ENCODE data around the gene GIGYF2. TPM values are rescaled to one million over a fixed set of nuclear protein-coding genes. Genes with fewer than 3 reads are reported as not detected.
"Not testable (repeated sequence)": the region's sequence is repeated elsewhere in the genome, so short reads cannot be mapped to it uniquely, and the experiment has no call there.

Gene GIGYF2
- total RNA-seq, 2 donors from 2014 or later = 60.3 to 66.7 TPM

- no peak for DNase-seq (ENCODE audit: low spot score)
- intact Hi-C loops (cut with DNase I) = no loop called here
These were observed 146.7 kb downstream of the GIGYF2 start for GRCh38 chr2:232843834-232844233.

DNA sequence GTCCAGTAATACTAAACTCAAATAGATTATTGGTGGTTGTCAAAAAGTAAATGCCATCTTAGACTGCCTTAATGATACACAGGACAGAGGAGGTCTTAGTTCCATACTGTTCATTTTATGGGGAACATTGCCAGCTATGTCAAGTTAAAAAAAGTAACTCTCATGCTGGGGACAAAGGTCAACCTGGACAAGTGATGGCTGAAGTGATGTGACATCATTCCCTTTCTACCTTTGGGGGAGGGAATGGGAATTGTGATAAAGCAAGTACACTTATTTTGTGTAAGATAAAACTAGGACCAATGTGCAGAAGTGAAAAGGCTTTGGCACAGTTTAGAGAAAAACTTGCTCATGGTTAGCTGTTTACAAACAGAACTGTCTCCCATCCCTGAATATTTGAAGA is 148.9 kb downstream of the GIGYF2 start:
- intact Hi-C loops (cut with DNase I) = no loop called here
- DNase-seq (ENCODE audit: low spot score) = no peak

DNA sequence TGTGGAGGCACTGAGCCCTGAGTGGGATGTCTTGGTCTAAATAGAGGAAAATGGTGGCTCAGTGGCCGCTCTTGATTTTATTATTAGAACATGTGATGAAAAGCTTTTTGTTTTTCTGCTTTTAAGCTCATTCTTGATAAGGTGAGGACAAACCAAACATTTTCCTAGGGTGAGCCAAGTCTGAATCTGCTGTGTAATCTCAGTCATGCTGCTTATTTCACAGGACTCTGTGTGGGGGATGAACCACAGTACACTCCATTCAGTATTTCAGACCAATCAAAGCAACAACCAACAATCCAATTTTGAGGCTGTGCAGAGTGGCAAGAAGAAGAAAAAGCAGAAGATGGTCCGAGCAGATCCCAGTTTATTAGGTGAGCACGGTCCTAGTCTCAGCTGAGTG is 152.9 kb downstream of the GIGYF2 start:
- intact Hi-C loops (cut with DNase I) = loop anchor here in 1 of 2 donors (5.0 kb wide), 1 partner anchor 402 kb away; the partner anchor contains the start of gene ATG16L1
- no peak for DNase-seq (ENCODE audit: low spot score)

DNA sequence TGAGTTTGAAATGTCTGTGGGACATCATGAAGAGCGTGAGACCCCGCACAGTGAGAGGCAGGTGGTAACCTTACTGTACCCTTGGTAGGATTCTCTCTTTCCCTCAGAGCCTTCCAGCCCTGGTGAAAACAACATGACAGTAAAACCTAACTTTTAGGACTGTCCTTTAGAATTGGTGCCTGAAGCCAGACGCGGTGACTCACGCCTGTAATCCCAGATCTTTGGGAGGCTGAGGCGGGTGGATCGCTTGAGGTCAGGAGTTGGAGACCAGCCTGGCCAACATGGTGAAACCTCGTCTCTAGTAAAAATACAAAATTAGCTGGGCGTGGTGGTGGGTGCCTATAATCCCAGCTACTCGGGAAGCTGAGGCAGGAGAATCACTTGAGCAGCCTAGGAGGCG is 154.9 kb downstream of the GIGYF2 start:
- not testable (repeated sequence) for DNase-seq (ENCODE audit: low spot score)
- intact Hi-C loops (cut with DNase I) = loop anchor here in 1 of 2 donors (5.0 kb wide), 1 partner anchor 400 kb away; the partner anchor contains the start of gene ATG16L1

DNA sequence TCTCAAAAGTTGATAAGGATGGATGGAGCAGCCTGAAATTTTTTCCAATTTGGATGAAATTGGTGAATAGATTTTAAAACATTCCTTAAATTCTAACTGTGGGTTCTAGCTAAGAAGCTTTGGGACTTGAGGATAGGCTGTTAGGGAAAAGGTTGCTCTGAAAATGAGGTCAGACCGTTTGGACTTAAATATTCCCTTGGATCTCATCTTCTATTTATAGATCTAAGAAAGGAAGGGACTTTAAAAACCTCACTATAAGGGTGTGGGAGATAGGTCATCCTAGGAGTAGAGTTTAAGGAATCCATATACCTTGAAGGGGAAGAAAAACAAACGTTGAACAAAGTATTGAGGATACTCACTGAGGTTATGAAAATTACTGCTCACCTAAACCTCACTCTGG is 155.5 kb downstream of the GIGYF2 start:
- intact Hi-C loops (cut with DNase I) = loop anchor here in 1 of 2 donors (5.0 kb wide), 1 partner anchor 400 kb away; the partner anchor contains the start of gene ATG16L1
- DNase-seq (ENCODE audit: low spot score) = no peak

- DNase-seq (ENCODE audit: low spot score) = no peak
- intact Hi-C loops (cut with DNase I) = loop anchor here in 1 of 2 donors (5.0 kb wide), 1 partner anchor 398 kb away; the partner anchor contains the start of gene ATG16L1
These were observed 157.0 kb downstream of the GIGYF2 start for GRCh38 chr2:232854082-232854481.

DNA sequence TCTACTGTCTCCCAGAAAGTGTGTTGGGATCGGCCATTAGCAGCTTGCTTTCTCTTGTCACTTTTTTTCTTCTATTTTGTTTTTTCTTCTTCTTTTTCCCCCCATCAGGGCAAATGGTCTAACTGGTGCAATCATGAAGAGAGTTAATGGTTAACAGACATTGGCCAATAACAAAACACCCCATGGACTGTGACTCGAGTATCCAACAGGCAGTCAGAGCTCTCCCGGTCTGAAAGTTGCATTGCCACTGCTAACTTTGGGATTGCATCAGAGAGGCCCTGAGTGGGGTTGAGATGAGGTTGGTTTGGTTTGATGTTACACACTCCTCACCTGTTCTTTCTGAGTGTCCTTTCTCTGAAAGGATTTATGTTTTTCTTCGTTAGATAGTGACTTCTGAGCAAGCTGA is 160.0 kb downstream of the GIGYF2 start:
- intact Hi-C loops (cut with DNase I) = loop anchor here in 1 of 2 donors (5.0 kb wide), 1 partner anchor 395 kb away; the partner anchor contains the start of gene ATG16L1
- no peak for DNase-seq (ENCODE audit: low spot score)

DNA sequence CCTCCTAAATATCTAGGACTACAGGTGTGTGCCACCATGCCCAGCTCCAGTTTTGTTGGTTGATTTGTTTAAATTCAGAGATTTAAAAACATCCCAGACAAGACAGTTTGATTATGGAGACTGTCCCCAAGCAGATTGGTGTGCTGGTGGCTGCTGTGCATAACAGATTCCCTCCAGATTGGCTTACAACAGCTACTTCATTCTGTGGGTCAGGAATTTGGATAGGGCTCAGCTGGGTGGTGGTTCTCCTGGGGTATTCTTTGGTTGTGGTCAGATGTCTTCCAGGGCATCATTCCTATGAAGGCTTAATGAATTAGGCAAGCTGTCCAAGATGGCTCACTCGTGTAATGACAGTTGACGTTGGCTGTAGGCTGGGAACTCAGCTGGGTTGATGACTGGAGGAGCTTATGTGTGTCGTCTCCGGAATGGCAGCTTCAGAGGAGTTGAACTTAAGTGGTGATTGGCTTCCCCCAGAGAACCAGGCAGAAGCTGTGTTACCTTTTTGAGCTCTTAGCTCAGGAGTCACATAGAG is 162.3 kb downstream of the GIGYF2 start:
- intact Hi-C loops (cut with DNase I) = loop anchor here in 1 of 2 donors (5.0 kb wide), 1 partner anchor 393 kb away; the partner anchor contains the start of gene ATG16L1
- no peak for DNase-seq (ENCODE audit: low spot score)

GRCh38 chr2:232860593-232861241 is 163.6 kb downstream of the GIGYF2 start:
- no peak for DNase-seq (ENCODE audit: low spot score)
- intact Hi-C loops (cut with DNase I) = no loop called here

GRCh38 chr2:232861353-232861752 is 164.2 kb downstream of the GIGYF2 start:
- DNase-seq (ENCODE audit: low spot score) = no peak
- intact Hi-C loops (cut with DNase I) = no loop called here

- intact Hi-C loops (cut with DNase I) = no loop called here
- no peak for DNase-seq (ENCODE audit: low spot score)
These were observed 166.9 kb downstream of the GIGYF2 start for GRCh38 chr2:232863996-232864395.

DNA sequence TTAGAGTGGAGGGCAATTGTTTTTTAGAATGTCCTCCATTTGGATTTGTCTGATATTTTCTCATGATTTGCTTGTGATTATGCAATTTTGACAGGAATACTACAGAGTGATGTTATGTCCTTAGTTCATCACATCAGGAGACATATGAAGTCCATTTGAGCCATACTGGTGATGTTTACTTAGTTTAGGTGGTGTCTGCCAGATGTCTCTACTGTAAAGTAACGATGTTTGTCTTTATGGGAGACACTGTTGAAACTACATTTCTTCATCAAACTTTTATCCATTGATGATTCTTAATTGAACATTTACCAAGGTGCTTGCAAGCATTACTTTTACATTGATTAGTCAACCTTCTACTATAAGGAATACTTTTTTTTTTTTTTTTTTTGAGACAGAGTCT is 168.0 kb downstream of the GIGYF2 start:
- DNase-seq (ENCODE audit: low spot score) = no peak
- intact Hi-C loops (cut with DNase I) = no loop called here

- DNase-seq (ENCODE audit: low spot score) = no peak
- intact Hi-C loops (cut with DNase I) = no loop called here
These were observed 169.0 kb downstream of the GIGYF2 start for GRCh38 chr2:232866104-232866503.

DNA sequence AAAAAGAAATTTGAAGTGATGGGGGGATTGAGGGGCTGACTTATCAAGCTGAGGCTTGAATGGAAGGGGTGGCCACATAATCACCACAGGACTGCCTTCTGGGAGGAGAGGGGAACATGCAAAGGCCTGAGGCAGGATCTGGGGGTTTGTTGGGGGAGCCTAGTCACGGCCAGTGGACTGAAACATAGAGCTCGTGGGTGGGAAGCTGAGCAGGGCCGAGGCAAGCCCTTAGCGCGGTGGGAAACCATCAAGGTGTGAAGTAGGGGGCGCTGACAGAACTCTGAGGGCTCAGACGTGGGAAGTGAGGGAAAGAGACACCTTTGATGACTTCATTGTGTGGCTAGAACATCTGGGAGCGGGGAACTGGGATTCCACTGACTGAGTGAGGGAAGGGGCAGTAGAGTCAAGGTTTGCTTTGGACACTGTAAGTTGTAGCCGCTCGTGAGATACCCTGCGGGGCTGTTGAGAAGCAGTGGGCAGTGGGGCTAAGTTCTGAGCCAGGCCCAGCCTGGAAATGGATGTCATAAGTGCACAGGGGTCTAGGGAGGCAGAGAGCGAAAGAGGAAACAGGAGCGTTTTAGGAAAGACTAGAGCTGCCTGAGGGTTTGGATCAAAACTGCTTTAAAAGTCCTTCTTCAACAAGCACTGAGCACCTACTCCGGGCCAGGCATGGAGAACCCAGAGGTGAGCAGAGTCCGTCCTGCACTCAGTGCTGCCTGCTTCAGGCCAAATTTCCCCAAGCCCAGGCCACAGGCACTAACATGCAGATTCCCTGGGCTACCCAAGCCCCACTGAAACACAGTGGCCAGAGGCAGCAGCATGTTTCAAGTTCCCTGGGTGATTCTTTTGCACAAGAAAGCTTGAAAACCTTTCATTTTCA is 172.2 kb downstream of the GIGYF2 start:
- no peak for DNase-seq (ENCODE audit: low spot score)
- intact Hi-C loops (cut with DNase I) = loop anchor here in 1 of 2 donors (10.0 kb wide), 1 partner anchor 165 kb away; the partner anchor contains the start of gene NEU2

GRCh38 chr2:232870018-232870765 is 173.1 kb downstream of the GIGYF2 start, which contains the start of gene SNORC:
SNORC (plus strand) TSS chr2:232870264; CDS start chr2:232870342, 78 bp downstream.
- no peak for DNase-seq (ENCODE audit: low spot score)
- intact Hi-C loops (cut with DNase I) = loop anchor here in 1 of 2 donors (10.0 kb wide), 1 partner anchor 165 kb away; the partner anchor contains the start of gene NEU2

DNA sequence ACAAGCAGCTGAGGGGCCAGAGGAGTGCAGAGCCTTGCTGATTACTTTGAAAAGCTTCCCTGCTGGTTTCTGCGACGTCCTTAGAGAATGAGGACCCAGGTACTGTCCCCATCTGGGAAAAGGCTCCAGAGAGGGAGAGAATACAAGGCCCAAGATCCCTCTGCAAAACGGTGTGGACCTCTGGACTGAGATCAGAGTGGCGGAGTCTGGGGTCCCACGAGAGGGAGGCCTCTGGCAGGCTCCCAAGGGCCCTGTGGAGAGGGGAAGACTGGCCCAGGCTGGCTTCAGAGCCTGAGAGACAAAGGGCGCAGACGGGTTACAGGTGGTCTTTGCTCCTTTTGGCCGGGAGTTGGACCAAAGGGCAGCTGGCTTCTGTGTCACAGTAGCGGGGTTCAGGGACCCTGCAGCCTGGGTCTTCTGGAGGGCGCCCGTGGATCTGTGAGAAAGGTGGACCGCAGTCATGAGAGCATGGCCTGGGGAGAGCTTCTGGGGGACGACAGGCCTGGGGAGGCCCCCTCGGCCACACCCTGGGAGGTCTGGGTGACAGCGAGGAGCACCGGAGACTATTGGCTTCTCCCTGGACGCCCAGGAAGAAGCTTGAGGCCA is 173.7 kb downstream of the GIGYF2 start:
- DNase-seq (ENCODE audit: low spot score) = no peak
- intact Hi-C loops (cut with DNase I) = loop anchor here in 1 of 2 donors (10.0 kb wide), 1 partner anchor 164 kb away; the partner anchor contains the start of gene NEU2

GRCh38 chr2:232871418-232871834 is 174.3 kb downstream of the GIGYF2 start:
- intact Hi-C loops (cut with DNase I) = loop anchor here in 1 of 2 donors (10.0 kb wide), 1 partner anchor 163 kb away; the partner anchor contains the start of gene NEU2
- no peak for DNase-seq (ENCODE audit: low spot score)

Data from posterior vena cava (tissue), 2 donors.